ENCODE data around the gene DNAJC5G. TPM values are rescaled to one million over a fixed set of nuclear protein-coding genes. Genes with fewer than 3 reads are reported as not detected.

The DNAJC5G gene
- total RNA-seq, 1 donor from 2014 or later = not detected

DNA sequence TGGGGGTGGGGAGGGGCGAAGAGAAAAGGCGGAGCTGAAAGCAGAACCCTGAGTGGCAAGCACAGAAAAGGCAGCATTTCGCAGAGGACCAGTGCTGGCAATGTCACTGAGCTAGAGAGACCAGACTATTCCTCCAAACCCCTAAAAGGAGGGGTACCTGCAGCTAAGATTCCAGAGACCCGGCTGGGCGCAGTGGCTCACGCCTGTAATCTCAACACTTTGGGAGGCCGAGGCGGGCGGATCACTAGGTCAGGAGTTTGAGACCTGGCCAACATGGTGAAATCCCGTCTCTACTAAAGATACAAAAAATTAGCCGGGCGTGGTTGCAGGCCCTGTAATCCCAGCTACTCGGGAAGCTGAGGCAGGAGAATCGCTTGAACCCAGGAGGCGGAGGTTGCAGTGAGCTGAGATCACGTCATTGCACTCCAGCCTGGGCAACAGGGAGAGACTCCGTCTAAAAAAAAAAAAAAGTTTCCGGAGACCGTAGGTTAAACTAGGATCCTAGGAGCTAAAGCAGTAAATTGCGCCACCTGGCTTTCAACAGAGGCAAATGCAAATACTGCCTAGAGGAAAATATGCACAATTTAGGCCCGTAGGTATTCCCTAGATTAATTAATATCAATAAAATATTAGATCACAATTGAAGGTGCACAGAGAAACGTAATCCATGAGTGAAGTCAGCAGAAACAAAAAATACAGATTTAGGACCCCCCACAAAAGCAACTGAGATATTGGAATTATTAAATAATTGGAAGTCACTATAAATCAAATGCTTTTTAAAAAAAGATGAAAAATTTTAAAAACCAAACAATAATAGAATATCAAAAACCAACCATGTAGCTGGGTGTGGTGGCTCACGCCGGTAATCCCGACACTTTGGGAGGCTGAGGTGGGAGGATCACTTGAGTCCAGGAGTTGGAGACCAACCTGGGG lies 28.1 kb downstream of the DNAJC5G start:
- peak; percentile 85 for DNase-seq
- Mint-ChIP-seq H3K4me1 (peaks cover 5% of the 10 kb centered on the region), H3K27ac (no peak overlapping the region), H3K4me3 (peak overlapping the region; percentile 71), H3K36me3 (ENCODE audit: low read depth) (no peaks in the 10 kb centered on the region), H3K9me3 (no peaks in the 10 kb centered on the region), H3K27me3 (peaks cover 19% of the 10 kb centered on the region)
- intact Hi-C loops (cut with micrococcal nuclease) = loop anchor here (1.0 to 2.0 kb wide), 3 partner anchors 41 to 205 kb away; partner anchors contain the start of gene SLC30A3

DNA sequence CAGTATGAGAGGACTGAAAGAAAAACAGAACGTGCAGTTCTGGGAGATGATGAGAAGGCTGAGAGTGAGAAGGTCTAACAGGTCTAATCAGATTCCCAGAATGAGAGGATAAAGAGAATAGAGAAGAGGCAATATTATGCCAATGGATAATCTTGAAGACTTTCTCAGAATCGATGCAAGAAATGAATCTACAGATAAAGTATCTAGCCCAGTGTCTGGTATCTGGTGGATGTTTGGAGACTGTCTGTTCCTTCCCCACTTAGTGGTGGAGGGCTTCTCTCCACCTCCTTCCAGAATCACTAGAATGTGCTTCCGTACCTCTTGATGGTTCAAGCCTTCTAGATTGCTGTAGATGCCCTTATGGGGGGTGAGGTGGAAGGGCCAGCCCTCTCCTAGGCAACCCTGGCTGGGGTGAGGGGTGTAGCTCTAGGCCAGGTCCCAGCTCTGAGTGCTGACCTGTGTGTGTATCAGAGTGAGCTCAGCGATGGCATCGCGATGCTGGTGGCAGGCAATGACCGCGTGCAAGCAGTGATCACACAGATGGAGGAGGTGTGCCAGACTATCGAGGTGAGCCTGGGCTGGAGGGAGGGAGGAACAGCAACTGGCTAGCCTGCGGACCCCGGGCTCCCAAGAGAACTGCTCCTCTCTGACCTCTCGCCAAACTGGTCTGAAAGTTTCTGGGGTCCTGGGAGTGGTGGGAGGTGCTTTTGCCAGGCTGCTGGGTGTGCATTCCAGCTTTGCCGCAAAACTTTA lies 29.4 kb downstream of the DNAJC5G start:
- peaks cover 5% of the 10 kb centered on the region for H3K4me1 Mint-ChIP-seq
- intact Hi-C loops (cut with micrococcal nuclease) = no loop called here
- H3K27me3 Mint-ChIP-seq = peaks cover 19% of the 10 kb centered on the region
- no peaks in the 10 kb centered on the region for H3K9me3 Mint-ChIP-seq
- H3K36me3 Mint-ChIP-seq (ENCODE audit: low read depth) = peaks cover 8% of the 10 kb centered on the region
- H3K4me3 Mint-ChIP-seq = no peak overlapping the region
- no peak for DNase-seq
- no peak overlapping the region for H3K27ac Mint-ChIP-seq

DNA sequence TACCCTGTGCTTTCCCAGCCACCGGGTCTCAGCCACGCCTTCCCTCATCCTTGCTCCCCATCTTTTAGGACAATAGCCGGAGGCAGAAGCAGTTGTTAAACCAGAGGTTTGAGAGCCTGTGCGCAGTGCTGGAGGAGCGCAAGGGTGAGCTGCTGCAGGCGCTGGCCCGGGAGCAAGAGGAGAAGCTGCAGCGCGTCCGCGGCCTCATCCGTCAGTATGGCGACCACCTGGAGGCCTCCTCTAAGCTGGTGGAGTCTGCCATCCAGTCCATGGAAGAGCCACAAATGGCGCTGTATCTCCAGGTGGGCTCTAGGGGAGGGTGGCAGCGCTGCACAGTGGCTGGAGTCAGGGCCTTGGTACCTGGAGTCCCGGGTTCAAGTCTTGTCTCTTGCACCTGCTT lies 30.3 kb downstream of the DNAJC5G start:
- intact Hi-C loops (cut with micrococcal nuclease) = no loop called here
- Mint-ChIP-seq H3K4me1 (peaks cover 5% of the 10 kb centered on the region), H3K4me3 (no peak overlapping the region), H3K36me3 (ENCODE audit: low read depth) (peaks cover 12% of the 10 kb centered on the region), H3K9me3 (no peaks in the 10 kb centered on the region), H3K27ac (no peak overlapping the region), H3K27me3 (peaks cover 19% of the 10 kb centered on the region)
- DNase-seq = no peak

DNA sequence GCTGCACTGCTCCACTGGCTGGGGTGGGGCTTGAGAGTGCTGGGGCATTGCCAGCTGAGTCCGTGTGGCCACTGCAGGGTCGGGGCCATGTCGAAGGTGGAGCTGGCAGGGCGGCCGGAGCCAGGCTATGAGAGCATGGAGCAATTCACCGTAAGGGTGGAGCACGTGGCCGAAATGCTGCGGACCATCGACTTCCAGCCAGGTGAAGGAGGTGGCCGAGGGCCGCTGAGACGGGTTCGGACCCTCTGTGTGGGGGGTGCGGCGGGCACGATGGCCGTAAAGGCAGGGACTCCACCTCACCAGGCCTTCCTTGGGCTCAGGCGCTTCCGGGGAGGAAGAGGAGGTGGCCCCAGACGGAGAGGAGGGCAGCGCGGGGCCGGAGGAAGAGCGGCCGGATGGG lies 30.9 kb downstream of the DNAJC5G start:
- H3K27me3 Mint-ChIP-seq = peaks cover 19% of the 10 kb centered on the region
- DNase-seq = no peak
- peak overlapping the region; percentile 65 for H3K4me3 Mint-ChIP-seq
- H3K36me3 Mint-ChIP-seq (ENCODE audit: low read depth) = peaks cover 13% of the 10 kb centered on the region
- H3K27ac Mint-ChIP-seq = no peak overlapping the region
- H3K9me3 Mint-ChIP-seq = no peaks in the 10 kb centered on the region
- peaks cover 5% of the 10 kb centered on the region for H3K4me1 Mint-ChIP-seq
- intact Hi-C loops (cut with micrococcal nuclease) = no loop called here

DNA sequence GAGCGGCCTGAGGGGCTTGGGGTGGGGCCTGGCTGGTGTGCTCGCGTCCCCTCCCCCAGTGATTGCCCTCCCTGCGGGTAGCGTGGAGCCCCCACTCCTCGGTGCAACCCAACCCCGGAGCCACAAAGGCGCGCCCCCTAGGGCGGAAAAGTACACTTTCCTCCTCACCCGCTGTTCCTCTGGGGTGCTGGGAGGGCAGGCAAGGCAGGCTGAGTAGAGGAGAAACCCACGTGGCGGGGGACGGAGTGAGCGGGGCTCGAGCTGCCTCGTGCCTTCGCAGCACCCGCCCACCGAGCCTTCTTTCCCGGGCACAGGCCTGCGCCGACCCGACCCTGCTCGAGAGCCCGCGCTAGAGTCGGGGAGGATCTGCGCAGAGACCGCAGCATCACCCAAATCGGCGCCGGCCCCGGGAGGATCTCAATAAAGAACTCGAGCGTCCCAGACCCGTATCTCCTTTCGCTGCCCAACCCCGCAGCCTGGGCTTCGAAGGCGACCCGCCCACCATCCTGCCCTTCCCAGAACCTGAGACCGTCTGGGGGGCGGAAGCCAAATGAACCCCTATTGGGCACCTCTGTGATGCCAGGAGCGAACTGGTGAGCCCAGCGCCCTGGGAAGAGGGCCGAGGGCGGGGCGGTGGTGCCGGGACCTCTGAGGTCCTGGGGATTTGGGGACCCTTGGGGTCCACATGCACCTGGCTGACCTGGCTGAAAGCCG lies 31.5 kb downstream of the DNAJC5G start:
- no peak overlapping the region for H3K27ac Mint-ChIP-seq
- intact Hi-C loops (cut with micrococcal nuclease) = no loop called here
- peaks cover 18% of the 10 kb centered on the region for H3K36me3 Mint-ChIP-seq (ENCODE audit: low read depth)
- H3K4me3 Mint-ChIP-seq = peak overlapping the region; percentile 65
- H3K4me1 Mint-ChIP-seq = peaks cover 5% of the 10 kb centered on the region
- no peaks in the 10 kb centered on the region for H3K9me3 Mint-ChIP-seq
- H3K27me3 Mint-ChIP-seq = peaks cover 19% of the 10 kb centered on the region
- DNase-seq = peak; percentile 74

DNA sequence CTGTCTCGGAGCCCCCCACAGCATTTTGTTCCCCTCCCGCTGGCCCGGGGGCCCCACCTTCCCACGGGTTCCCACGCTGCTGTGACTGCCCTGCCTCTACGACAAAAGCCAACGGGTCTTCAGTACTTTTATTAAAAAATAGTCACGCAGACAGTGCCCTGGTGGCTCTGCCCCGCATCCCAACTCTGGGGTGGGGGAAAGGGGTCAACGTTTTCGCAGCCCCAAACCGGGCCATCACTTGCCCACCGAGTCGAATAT lies 32.0 kb downstream of the DNAJC5G start:
- Mint-ChIP-seq H3K36me3 (ENCODE audit: low read depth) (peaks cover 19% of the 10 kb centered on the region), H3K27me3 (peaks cover 19% of the 10 kb centered on the region), H3K4me1 (peaks cover 5% of the 10 kb centered on the region), H3K4me3 (peak overlapping the region; percentile 43), H3K27ac (no peak overlapping the region), H3K9me3 (no peaks in the 10 kb centered on the region)
- DNase-seq = no peak
- intact Hi-C loops (cut with micrococcal nuclease) = no loop called here

DNA sequence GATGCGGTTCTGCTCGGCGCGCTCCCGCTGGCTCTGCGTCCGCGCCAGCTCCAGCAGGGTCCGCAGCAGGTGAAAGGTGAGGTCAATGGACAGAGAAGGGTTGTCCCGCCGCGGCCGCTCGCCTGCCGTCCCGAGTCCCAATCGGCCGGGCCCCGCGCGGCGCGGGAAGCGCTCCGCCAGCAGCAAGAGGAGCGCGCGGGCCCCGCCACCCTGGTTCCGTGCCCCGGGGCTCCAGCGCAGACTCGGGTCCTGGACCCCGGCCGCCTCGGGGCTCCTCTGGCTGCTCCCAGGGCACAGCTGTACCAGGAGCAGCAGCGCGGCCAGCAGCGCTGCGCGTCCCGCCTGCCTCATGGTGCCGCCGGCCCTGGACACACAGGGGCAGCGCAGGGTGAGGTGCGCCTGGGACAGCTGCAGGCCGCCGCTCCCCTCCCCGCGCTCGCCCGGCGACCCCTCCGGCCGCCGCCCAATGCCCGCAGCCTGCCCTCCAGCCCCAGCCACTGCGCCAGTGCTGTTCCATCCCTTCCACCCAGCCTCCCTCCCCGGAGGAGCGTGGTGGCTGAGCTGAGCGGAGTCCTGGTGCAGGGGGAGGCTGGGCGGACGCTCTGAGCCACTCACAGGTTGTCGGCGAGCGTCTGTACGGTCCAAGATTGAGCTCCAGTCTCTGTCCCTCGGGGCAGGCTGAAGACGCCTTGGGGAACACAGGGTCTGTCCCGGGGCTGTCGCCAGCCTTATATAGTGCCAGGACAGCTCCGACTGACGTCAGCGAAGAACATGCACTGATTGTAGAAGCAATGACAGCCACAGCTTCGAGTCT lies 32.5 kb downstream of the DNAJC5G start:
- DNase-seq = no peak
- peaks cover 20% of the 10 kb centered on the region for H3K36me3 Mint-ChIP-seq (ENCODE audit: low read depth)
- H3K4me1 Mint-ChIP-seq = peaks cover 4% of the 10 kb centered on the region
- intact Hi-C loops (cut with micrococcal nuclease) = no loop called here
- H3K4me3 Mint-ChIP-seq = no peak overlapping the region
- H3K27ac Mint-ChIP-seq = no peak overlapping the region
- peaks cover 19% of the 10 kb centered on the region for H3K27me3 Mint-ChIP-seq
- no peaks in the 10 kb centered on the region for H3K9me3 Mint-ChIP-seq

DNA sequence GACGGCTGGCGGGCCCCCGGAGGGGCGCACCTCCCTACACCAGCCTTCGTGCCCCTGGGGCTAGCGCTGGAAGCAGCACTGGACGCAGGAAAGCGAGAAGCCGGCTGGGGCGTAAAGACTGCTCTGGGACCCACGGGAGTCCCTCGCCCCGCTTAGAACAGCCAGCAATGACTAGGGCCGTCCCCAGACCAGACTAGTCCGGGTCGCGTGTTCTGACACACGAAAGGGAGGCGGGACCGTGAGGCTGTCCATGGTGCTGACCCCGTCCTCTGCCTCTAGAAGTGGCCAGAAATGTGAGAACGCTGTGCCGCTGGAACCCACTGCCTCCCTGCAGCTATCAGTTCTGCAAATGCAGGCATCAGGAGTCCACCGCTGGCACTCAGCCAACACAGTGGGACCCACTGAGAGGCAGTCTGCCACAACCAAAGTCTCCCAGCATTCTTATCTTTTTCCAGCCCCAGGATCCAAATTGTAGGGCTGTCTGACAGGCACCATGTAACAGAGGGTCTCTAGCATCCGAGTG lies 33.2 kb downstream of the DNAJC5G start, which contains the start of gene UCN:
Gene UCN (minus strand): TSS at position 87 of the 523 bp plus-strand sequence. CDS start 550 bp downstream, outside the sequence.
- Mint-ChIP-seq H3K27me3 (peaks cover 19% of the 10 kb centered on the region), H3K27ac (no peak within 1 kb of the TSS), H3K4me3 (peak within 1 kb of the TSS; percentile 43), H3K9me3 (no peaks in the 10 kb centered on the region), H3K4me1 (no peaks in the 10 kb centered on the region), H3K36me3 (ENCODE audit: low read depth) (peaks cover 20% of the 10 kb centered on the region)
- intact Hi-C loops (cut with micrococcal nuclease) = no loop called here
- no peak for DNase-seq

DNA sequence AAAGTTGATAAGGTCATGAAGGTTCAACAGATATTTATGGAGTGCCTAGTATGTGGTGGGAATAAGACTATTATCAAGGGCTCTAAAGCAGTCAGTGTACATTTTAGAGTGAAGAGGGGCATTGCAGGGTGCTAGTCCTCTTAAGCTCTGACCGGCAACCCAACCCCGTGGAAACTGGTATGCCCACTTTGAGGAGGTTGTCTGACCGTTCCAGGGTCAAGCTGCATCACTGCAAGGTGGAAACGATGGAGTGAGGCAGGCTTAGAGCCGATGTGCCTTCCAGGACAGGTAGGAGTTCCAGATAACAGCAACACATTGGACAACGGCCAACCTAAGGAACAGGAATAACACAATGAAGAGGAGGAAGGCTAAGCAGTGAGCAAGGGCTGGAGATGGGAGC lies 34.4 kb downstream of the DNAJC5G start:
- intact Hi-C loops (cut with micrococcal nuclease) = no loop called here
- no peak overlapping the region for H3K27ac Mint-ChIP-seq
- H3K36me3 Mint-ChIP-seq (ENCODE audit: low read depth) = peaks cover 20% of the 10 kb centered on the region
- peaks cover 16% of the 10 kb centered on the region for H3K27me3 Mint-ChIP-seq
- DNase-seq = no peak
- no peaks in the 10 kb centered on the region for H3K4me1 Mint-ChIP-seq
- no peaks in the 10 kb centered on the region for H3K9me3 Mint-ChIP-seq
- H3K4me3 Mint-ChIP-seq = no peak overlapping the region

DNA sequence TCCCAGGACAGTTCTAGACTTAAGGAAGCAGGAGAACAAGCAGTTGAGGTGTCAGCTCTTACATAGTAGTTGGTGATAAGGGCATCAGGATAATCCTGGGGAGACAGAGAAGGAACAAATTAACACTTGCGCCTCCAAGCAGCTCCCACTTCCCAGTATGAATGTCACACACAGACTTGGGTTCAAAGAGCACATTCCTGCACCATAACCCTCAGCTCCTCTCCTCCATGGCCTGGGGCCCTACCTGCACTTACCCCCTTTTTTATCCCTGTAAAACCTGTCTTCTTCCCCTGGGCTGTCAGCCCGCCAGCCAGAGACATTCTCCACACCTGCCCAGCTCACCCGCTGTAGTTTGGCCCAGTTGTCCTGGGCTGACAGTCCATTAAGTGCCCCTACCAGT lies 36.9 kb downstream of the DNAJC5G start:
- H3K4me3 Mint-ChIP-seq = no peak overlapping the region
- intact Hi-C loops (cut with micrococcal nuclease) = no loop called here

DNA sequence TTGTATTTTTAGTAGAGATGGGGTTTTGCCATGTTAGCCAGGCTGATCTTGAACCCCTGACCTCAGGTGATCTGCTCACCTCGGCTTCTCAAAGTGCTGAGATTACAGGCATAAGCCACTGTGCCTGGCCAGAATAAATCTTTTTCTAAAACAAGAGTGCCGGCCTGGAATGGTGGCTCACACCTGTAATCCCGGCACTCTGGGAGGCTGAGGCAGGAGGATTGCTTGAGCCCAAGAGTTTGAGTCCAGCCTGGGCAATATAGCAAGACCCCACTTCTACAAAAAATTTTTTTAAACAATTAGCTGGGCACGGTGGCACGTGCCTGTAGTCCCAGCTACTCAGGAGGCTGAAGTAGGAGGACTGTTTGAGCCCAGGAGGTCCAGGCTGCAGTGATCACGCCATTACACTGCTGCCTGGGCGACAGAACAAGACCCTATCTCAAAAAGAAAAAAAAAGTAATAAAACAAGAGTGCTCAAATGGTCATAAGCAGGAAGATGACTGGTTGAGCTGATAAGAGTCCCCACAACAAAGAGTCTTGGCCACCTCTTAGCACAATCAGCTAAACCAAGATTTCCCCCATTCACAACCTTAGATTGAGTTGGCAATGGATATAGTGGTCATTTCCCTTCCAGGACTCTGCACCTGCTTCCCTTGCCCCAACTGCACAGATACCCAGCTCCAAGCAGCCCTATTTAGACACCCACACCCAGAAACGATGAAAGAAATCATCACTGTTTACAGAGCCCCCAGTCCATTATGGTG lies 38.8 kb downstream of the DNAJC5G start:
- no peak for DNase-seq
- no peak overlapping the region for H3K27ac Mint-ChIP-seq
- intact Hi-C loops (cut with micrococcal nuclease) = no loop called here
- no peaks in the 10 kb centered on the region for H3K9me3 Mint-ChIP-seq
- no peaks in the 10 kb centered on the region for H3K4me1 Mint-ChIP-seq
- H3K36me3 Mint-ChIP-seq (ENCODE audit: low read depth) = peaks cover 20% of the 10 kb centered on the region
- H3K4me3 Mint-ChIP-seq = no peak overlapping the region
- no peaks in the 10 kb centered on the region for H3K27me3 Mint-ChIP-seq

More for the DNA sequence above, 36.9 kb downstream of the DNAJC5G start:
- no peaks in the 10 kb centered on the region for H3K9me3 Mint-ChIP-seq
- no peaks in the 10 kb centered on the region for H3K4me1 Mint-ChIP-seq
- H3K27ac Mint-ChIP-seq = no peak overlapping the region
- no peak for DNase-seq
- peaks cover 2% of the 10 kb centered on the region for H3K27me3 Mint-ChIP-seq
- peaks cover 22% of the 10 kb centered on the region for H3K36me3 Mint-ChIP-seq (ENCODE audit: low read depth)

DNA sequence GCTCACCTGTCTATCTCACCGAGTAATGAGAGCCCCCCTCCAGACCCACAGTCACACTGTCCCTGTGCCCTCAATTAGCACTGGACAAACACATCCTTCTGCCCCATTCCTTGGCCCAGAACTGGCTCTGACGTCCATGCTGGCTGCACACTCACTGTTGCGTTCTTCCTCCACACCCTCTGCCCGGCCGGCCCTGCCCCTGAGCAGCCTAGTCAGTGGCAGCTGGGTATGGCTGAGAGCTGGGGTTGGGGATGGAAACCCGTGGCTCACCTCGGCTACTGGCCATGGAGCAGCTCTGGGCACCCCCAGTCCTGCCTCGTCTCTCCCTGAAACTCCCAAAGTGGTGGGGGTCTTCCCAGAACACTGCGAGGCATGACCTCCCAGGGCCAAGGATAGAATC lies 39.5 kb downstream of the DNAJC5G start:
- H3K36me3 Mint-ChIP-seq (ENCODE audit: low read depth) = peaks cover 15% of the 10 kb centered on the region
- no peak overlapping the region for H3K4me3 Mint-ChIP-seq
- intact Hi-C loops (cut with micrococcal nuclease) = no loop called here
- no peak for DNase-seq
- H3K27me3 Mint-ChIP-seq = no peaks in the 10 kb centered on the region
- no peak overlapping the region for H3K27ac Mint-ChIP-seq
- no peaks in the 10 kb centered on the region for H3K4me1 Mint-ChIP-seq
- H3K9me3 Mint-ChIP-seq = no peaks in the 10 kb centered on the region

Measured in activated CD4-positive, alpha-beta T cell treated with anti-CD3 and anti-CD28 coated beads, Interleukin-2, amount 10 ng/mL, durations not matched to agents 24 days and 14 days (primary cell).